H1 (cell line): ENCODE measurements around the gene ORC5. TPM values are rescaled to one million over a fixed set of nuclear protein-coding genes. Genes with fewer than 3 reads are reported as not detected.
A peak's percentile ranks its signal among the peaks of the same experiment; 100 is the strongest.

ENCODE experiments used
- CTCF ChIA-PET: fragments of 300-600 bp; sonication (Branson Sonifier 250); formaldehyde crosslinking; loops from one replicate; lab custom pipeline; 2021; ENCODE audit not compliant: partially characterized antibody; lab: Charles Lee
- POLR2A ChIA-PET: fragments of 300-600 bp; sonication (Branson Sonifier 250); formaldehyde crosslinking; loops from one replicate; lab custom pipeline; 2021; ENCODE audit warnings: inconsistent platforms; ENCODE audit not compliant: partially characterized antibody; lab: Charles Lee
- DNase-seq, 2 experiments: peaks; one replicate each; pipeline versions ENCODE4 v3.0.0 to v3.0.0-alpha.2; 2010 to 2022; ENCODE audit warnings: low spot score in 2 of 2, low read depth in 1 of 2, mixed read lengths in 1 of 2
- FAIRE-seq: peaks from 2 replicates; lab custom pipeline; 2011; peaks lifted over from hg19 to GRCh38; lab: Jason Lieb, UNC
- H2AFZ ChIP-seq: 2 replicates; pipeline ENCODE4 v1.8.1; 2012; ENCODE audit warnings: low read length, inconsistent platforms
- H2AK5ac ChIP-seq: 2 replicates; pipeline ENCODE4 v1.6.1; 2013; ENCODE audit warnings: low read depth, low read length
- H2BK120ac ChIP-seq: replicated peaks from 2 replicates; pipeline ENCODE3; 2013; ENCODE audit warnings: low read depth, low read length, inconsistent platforms
- H2BK12ac ChIP-seq: 2 replicates; pipeline ENCODE4 v1.6.1; 2013; ENCODE audit warnings: low read depth, low read length
- H2BK15ac ChIP-seq: 2 replicates; pipeline ENCODE4 v1.6.1; 2013; ENCODE audit warnings: low read length
- H2BK20ac ChIP-seq: 2 replicates; pipeline ENCODE4 v1.6.1; 2013; ENCODE audit warnings: low read length
- H2BK5ac ChIP-seq: 2 replicates; pipeline ENCODE4 v1.6.1; 2013; ENCODE audit warnings: low read depth, low read length
- H3K14ac ChIP-seq: 2 replicates; pipeline ENCODE4 v1.6.1; 2013; ENCODE audit warnings: inconsistent platforms; ENCODE audit not compliant: insufficient read length
- H3K18ac ChIP-seq: 2 replicates; pipeline ENCODE4 v1.6.1; 2013; ENCODE audit warnings: low read length; ENCODE audit errors: extremely low read depth
- H3K23ac ChIP-seq: 2 replicates; pipeline ENCODE4 v1.6.1; 2013; ENCODE audit warnings: inconsistent platforms; ENCODE audit not compliant: insufficient read length
- H3K23me2 ChIP-seq: 2 replicates; pipeline ENCODE4 v1.6.1; 2013; ENCODE audit warnings: low read depth, low read length
- H3K27ac ChIP-seq: 2 replicates; pipeline ENCODE4 v1.6.1; 2011; ENCODE audit warnings: low read depth, low read length, inconsistent platforms
- H3K27me3 ChIP-seq, 4 experiments: replicated peaks in 1 of 4; 1 replicate in 1 of 4; 2 replicates in 3 of 4; pipeline versions ENCODE4 v1.6.1 to v1.8.1; 2011 to 2013; ENCODE audit warnings: low read length in 3 of 4, mild to moderate bottlenecking in 3 of 4, inconsistent platforms in 2 of 4, mixed read lengths in 2 of 4, moderate library complexity in 1 of 4; ENCODE audit not compliant: control insufficient read depth in 3 of 4, insufficient read depth in 3 of 4; ENCODE audit errors: extremely low read depth in 1 of 4
- H3K36me3 ChIP-seq, 4 experiments: 2 replicates each; pipeline versions ENCODE4 v1.6.1 to v1.8.1; 2011 to 2013; ENCODE audit warnings: mild to moderate bottlenecking in 4 of 4, low read length in 3 of 4, moderate library complexity in 2 of 4, control low read depth in 1 of 4, inconsistent platforms in 1 of 4; ENCODE audit not compliant: insufficient read depth in 4 of 4, control insufficient read depth in 2 of 4
- H3K4ac ChIP-seq: replicated peaks from 2 replicates; pipeline ENCODE3; 2013; ENCODE audit warnings: low read length, low read depth, mixed read lengths, inconsistent platforms; ENCODE audit not compliant: insufficient read length
- H3K4me1 ChIP-seq, 4 experiments: replicated peaks in 1 of 4; 1 replicate in 1 of 4; 2 replicates in 3 of 4; pipeline versions ENCODE4 v1.6.1 to v1.8.1; 2011 to 2013; ENCODE audit warnings: low read length in 3 of 4, inconsistent platforms in 2 of 4, mixed read lengths in 1 of 4; ENCODE audit not compliant: insufficient read depth in 4 of 4, control insufficient read depth in 3 of 4
- H3K4me2 ChIP-seq, 2 experiments: 2 replicates each; pipeline versions ENCODE4 v1.6.1 to v1.8.1; 2011 to 2013; ENCODE audit warnings: low read depth in 2 of 2, low read length in 2 of 2, control low read depth in 1 of 2, inconsistent platforms in 1 of 2, mild to moderate bottlenecking in 1 of 2; ENCODE audit not compliant: insufficient read depth in 1 of 2
- H3K4me3 ChIP-seq, 4 experiments: fragments of 200-600, 300-600 bp in 1 of 4; sonication (generic), shearing (Covaris generic), sonication (Bioruptor Twin) in 1 of 4; 2 replicates each; pipeline versions ENCODE4 v1.5.1 to v1.8.1; 2011 to 2016; ENCODE audit warnings: low read length in 4 of 4, low read depth in 3 of 4, control low read depth in 2 of 4, inconsistent platforms in 2 of 4, mild to moderate bottlenecking in 2 of 4, mixed read lengths in 1 of 4, moderate library complexity in 1 of 4; ENCODE audit not compliant: insufficient read depth in 2 of 4; ENCODE audit errors: extremely low read depth in 1 of 4
- H3K56ac ChIP-seq: replicated peaks from 2 replicates; pipeline ENCODE3; 2013; ENCODE audit warnings: low read depth, mild to moderate bottlenecking, mixed read lengths, low read length, inconsistent platforms; ENCODE audit not compliant: insufficient read length
- H3K79me1 ChIP-seq: 2 replicates; pipeline ENCODE4 v1.6.1; 2013; ENCODE audit warnings: low read depth, low read length, control low read depth
- H3K79me2 ChIP-seq, 2 experiments: 2 replicates each; pipeline versions ENCODE4 v1.6.1 to v1.8.1; 2012 to 2013; ENCODE audit warnings: low read length in 2 of 2, mild to moderate bottlenecking in 2 of 2, inconsistent platforms in 1 of 2; ENCODE audit not compliant: insufficient read depth in 2 of 2, control insufficient read depth in 1 of 2
- H3K9ac ChIP-seq, 4 experiments: replicated peaks in 1 of 4; 1 replicate in 1 of 4; 2 replicates in 3 of 4; pipeline versions ENCODE4 v1.6.1 to v1.8.1; 2011 to 2013; ENCODE audit warnings: low read depth in 3 of 4, low read length in 3 of 4, control low read depth in 2 of 4, mild to moderate bottlenecking in 2 of 4, moderate library complexity in 2 of 4, inconsistent platforms in 1 of 4; ENCODE audit errors: extremely low read depth in 1 of 4
- H3K9me3 ChIP-seq, 2 experiments: 2 replicates each; pipeline versions ENCODE4 v1.6.1 to v1.8.1; 2012 to 2013; ENCODE audit warnings: mild to moderate bottlenecking in 2 of 2, moderate library complexity in 2 of 2, control low read depth in 1 of 2, inconsistent platforms in 1 of 2, low read depth in 1 of 2, low read length in 1 of 2, mixed read lengths in 1 of 2; ENCODE audit not compliant: insufficient read depth in 2 of 2
- H4K20me1 ChIP-seq, 2 experiments: replicated peaks in 1 of 2; 2 replicates each; pipeline versions ENCODE3 to v1.8.1; 2011 to 2013; ENCODE audit warnings: inconsistent platforms in 2 of 2, low read length in 2 of 2, mild to moderate bottlenecking in 1 of 2; ENCODE audit not compliant: insufficient read depth in 2 of 2, control insufficient read depth in 1 of 2
- H4K5ac ChIP-seq: 2 replicates; pipeline ENCODE4 v1.6.1; 2013; ENCODE audit warnings: low read length, low read depth, mixed read lengths, inconsistent platforms; ENCODE audit not compliant: insufficient read length
- H4K8ac ChIP-seq: 2 replicates; pipeline ENCODE4 v1.8.0; 2013; ENCODE audit warnings: mild to moderate bottlenecking, moderate library complexity, low read length, inconsistent platforms; ENCODE audit not compliant: insufficient read depth; ENCODE audit errors: extremely low read depth
- H4K91ac ChIP-seq: replicated peaks from 2 replicates; pipeline ENCODE3; 2013; ENCODE audit warnings: low read length, mixed read lengths, inconsistent platforms; ENCODE audit not compliant: insufficient read length
- ATF3 ChIP-seq: IDR thresholded peaks from 2 replicates; pipeline ENCODE4 v1.6.1; 2011; ENCODE audit warnings: low read depth, mild to moderate bottlenecking, low read length; ENCODE audit not compliant: insufficient read depth
- E2F6 ChIP-seq: IDR thresholded peaks from 2 replicates; pipeline ENCODE4 v1.6.1; 2012; ENCODE audit warnings: inconsistent platforms
- MAX ChIP-seq: IDR thresholded peaks from 2 replicates; pipeline ENCODE4 v1.6.1; 2012; ENCODE audit warnings: inconsistent platforms
- RAD21 ChIP-seq, 2 experiments: IDR thresholded peaks in 1 of 2; conservative IDR thresholded peaks in 1 of 2; 2 replicates each; pipeline ENCODE4 v1.6.1; 2011; ENCODE audit warnings: low read depth in 2 of 2, low read length in 2 of 2, improper control_type of control experiment in 1 of 2, inconsistent platforms in 1 of 2, mild to moderate bottlenecking in 1 of 2, moderate library complexity in 1 of 2
- SAP30 ChIP-seq: fragments of 300-600 bp; sonication (generic); IDR thresholded peaks from 2 replicates; pipeline ENCODE4 v1.7.1; 2012; ENCODE audit warnings: low read length, moderate library complexity, mild to moderate bottlenecking, inconsistent platforms; ENCODE audit not compliant: insufficient read depth, insufficient replicate concordance
- SP1 ChIP-seq: IDR thresholded peaks from 2 replicates; pipeline ENCODE4 v1.6.1; 2011; ENCODE audit warnings: low read depth, low read length
- TAF7 ChIP-seq: optimal IDR thresholded peaks from 2 replicates; pipeline ENCODE3; 2011; ENCODE audit warnings: low read depth, mild to moderate bottlenecking, inconsistent platforms, low read length, moderate library complexity, borderline replicate concordance
- WGBS, 2 experiments: shearing (Covaris generic) in 1 of 2; methylation state at CpG; one replicate each; pipeline versions ENCODE4 v1.1.6 to v1.1.7; 2013 to 2015; ENCODE audit warnings: low lambda C conversion rate in 2 of 2, mixed read lengths in 2 of 2, inconsistent platforms in 1 of 2, low coverage in 1 of 2, missing lambda C conversion rate in 1 of 2; ENCODE audit not compliant: insufficient replicate concordance in 2 of 2, insufficient coverage in 1 of 2, insufficient read length in 1 of 2; ENCODE audit errors: extremely low coverage in 1 of 2, missing lambda C conversion rate in 1 of 2; 5-methylcytosine and 5-hydroxymethylcytosine counted together
- polyA plus RNA-seq, 7 experiments: library from polyadenylated mRNA; depleted of rRNA in 3 of 7; stranded (reverse) in 5 of 7; unstranded in 2 of 7; fragments of >200 nt in 5 of 7; fragments of 200-250 nt in 2 of 7; gene quantifications; 1 replicate in 5 of 7; 2 replicates in 1 of 7; 4 replicates in 1 of 7; pipeline versions ENCODE4 v1.2.1 to v1.2.3, GENCODE V29; 2011 to 2013; ENCODE audit warnings: missing spikeins in 2 of 7, mixed read lengths in 2 of 7
- total RNA-seq: library from RNA; stranded (reverse); fragmentation: NEBNext Ultra II Directional; extraction: Animal tissue kit (Norgen Biotek cat#: 25700); gene quantifications from 2 replicates; pipeline ENCODE4 v1.2.1, GENCODE V29; 2021

The ORC5 gene
- total and polyA plus RNA-seq, 2 of the 8 experiments (the other 6 are each of a cell fraction or from before 2014, with no cell fraction given) = 7.7 to 19.9 TPM

GRCh38 chr7:104231054-104232046 lies 23.5 kb upstream of the ORC5 start:
- 0 out of 2 replicates have a peak, but pooled peaks cover 2% of the 10 kb centered on the region for H3K23me2 ChIP-seq
- H3K4me3 ChIP-seq = peak overlapping the region in 1 of 4 experiments; percentile 22; a peak in 1 of 8 replicates
- no peak overlapping the region for H3K9ac ChIP-seq
- peak in 1 of 2 experiments; percentile 68 for DNase-seq
- peak overlapping the region; percentile 36 to 55; a peak in 3 of 4 replicates for H3K4me2 ChIP-seq
- no peaks in the 10 kb centered on the region for H3K79me1 ChIP-seq
- no peak overlapping the region for H2AK5ac ChIP-seq
- ChIA-PET CTCF (interaction anchor here (0.7 to 2.6 kb wide), 43 partner anchors 9 to 674 kb away, joined by 3 to 21 read pairs (median 4); partner anchors contain the start of gene ORC5), POLR2A (no interaction called here)
- H3K36me3 ChIP-seq = no peaks in the 10 kb centered on the region
- no peaks in the 10 kb centered on the region for H3K79me2 ChIP-seq
- no peak overlapping the region for H3K56ac ChIP-seq
- no peak overlapping the region for H3K23ac ChIP-seq
- H3K4me1 ChIP-seq = peaks cover 0 to 6% (median 2%) of the 10 kb centered on the region in 4 experiments; a peak in 3 of 7 replicates
- no peaks in the 10 kb centered on the region for H4K20me1 ChIP-seq
- no peak overlapping the region for H4K91ac ChIP-seq
- H2BK120ac ChIP-seq = no peak overlapping the region
- H2BK15ac ChIP-seq = no peak overlapping the region
- peak overlapping the region; percentile 100 for H2AFZ ChIP-seq
- no peak overlapping the region for H4K5ac ChIP-seq
- no peak overlapping the region for H2BK20ac ChIP-seq
- H2BK5ac ChIP-seq = no peak overlapping the region
- no peaks in the 10 kb centered on the region for H3K9me3 ChIP-seq
- no peak overlapping the region for H3K14ac ChIP-seq
- FAIRE-seq = peak; percentile 96
- H3K27me3 ChIP-seq = no peaks in the 10 kb centered on the region
- no peak overlapping the region for H3K27ac ChIP-seq
- H2BK12ac ChIP-seq = no peak overlapping the region
- H3K18ac ChIP-seq = no peak overlapping the region
- WGBS, 2 experiments = 43% methylated on average over 28 of the region's 29 CpGs; no CpG with 5 or more reads in 1 of the 2 experiments
- peak overlapping the region; percentile 69; the same call in 1 of the 2 replicates for H4K8ac ChIP-seq
- H3K4ac ChIP-seq = no peak overlapping the region
- TF ChIP-seq E2F6 = peak; percentile 69; the same call in 1 of the 2 replicates
- TF ChIP-seq RAD21 (IDR thresholded peaks at IDR 0.05 in 1 of 2, conservative IDR thresholded peaks at IDR 0.05 in 1 of 2; ENCODE audit: low read depth in 2 of 2, low read length in 2 of 2) = peak; percentile 85 to 91
- TF ChIP-seq ATF3 = 0 out of 2 replicates have a peak, but pooled peaks have one; percentile 22
- no peak for TF ChIP-seq SAP30
- no peak for TF ChIP-seq TAF7
- TF ChIP-seq SP1 = no peak
- TF ChIP-seq MAX = 0 out of 2 replicates have a peak, but pooled peaks have one; percentile 21
